ENCODE results near the gene POLN.

DNA sequence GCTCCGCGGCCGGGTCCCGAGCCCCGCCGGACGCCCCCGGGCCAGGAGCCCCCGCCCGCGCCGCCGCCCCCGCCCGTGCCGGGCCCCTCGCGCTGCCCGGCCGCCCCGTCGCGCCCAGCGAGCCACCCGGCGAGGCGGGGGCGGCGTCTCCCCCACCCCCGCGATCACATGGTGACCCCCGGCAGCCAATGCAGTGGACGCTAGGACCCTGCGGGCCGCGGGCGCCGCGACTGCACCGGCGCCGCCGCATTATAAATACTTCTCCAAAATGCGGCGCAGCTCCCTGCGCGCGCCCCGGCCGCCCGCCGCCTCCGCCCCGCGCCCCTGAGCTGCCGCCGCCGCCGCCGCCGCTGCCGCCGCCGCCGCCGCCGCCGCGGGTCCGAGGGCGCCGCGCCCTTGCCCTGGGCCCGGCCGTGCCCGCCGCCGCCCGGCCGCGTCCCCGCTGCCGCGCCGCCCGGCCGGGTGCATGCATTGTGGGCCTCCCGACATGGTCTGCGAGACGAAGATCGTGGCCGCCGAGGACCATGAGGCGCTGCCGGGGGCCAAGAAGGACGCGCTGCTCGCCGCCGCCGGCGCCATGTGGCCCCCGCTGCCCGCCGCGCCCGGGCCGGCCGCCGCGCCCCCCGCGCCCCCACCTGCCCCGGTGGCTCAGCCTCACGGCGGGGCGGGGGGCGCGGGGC lies 182.7 kb downstream of the POLN start, which contains the start of gene NAT8L:
- TF ChIP-seq, protein P1, sequence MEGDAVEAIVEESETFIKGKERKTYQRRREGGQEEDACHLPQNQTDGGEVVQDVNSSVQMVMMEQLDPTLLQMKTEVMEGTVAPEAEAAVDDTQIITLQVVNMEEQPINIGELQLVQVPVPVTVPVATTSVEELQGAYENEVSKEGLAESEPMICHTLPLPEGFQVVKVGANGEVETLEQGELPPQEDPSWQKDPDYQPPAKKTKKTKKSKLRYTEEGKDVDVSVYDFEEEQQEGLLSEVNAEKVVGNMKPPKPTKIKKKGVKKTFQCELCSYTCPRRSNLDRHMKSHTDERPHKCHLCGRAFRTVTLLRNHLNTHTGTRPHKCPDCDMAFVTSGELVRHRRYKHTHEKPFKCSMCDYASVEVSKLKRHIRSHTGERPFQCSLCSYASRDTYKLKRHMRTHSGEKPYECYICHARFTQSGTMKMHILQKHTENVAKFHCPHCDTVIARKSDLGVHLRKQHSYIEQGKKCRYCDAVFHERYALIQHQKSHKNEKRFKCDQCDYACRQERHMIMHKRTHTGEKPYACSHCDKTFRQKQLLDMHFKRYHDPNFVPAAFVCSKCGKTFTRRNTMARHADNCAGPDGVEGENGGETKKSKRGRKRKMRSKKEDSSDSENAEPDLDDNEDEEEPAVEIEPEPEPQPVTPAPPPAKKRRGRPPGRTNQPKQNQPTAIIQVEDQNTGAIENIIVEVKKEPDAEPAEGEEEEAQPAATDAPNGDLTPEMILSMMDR (optimal IDR thresholded peaks at IDR 0.05 in 1 of 3, IDR thresholded peaks at IDR 0.05 in 1 of 3, conservative IDR thresholded peaks at IDR 0.05 in 1 of 3; ENCODE audit: extremely low read depth in 1 of 3, insufficient read depth in 2 of 3, low read length in 3 of 3), result no peak
- no peak for TF ChIP-seq EZH2 (IDR thresholded peaks at IDR 0.05; ENCODE audit: low read length)

Measured in keratinocyte (primary cell).